DOHH2 (cell line): ENCODE data around the gene C20orf144.

Experiments used
- H3F3A ChIP-seq: fragments of 200-600 bp; sonication (generic), shearing (Covaris generic); 2 replicates; pipeline ENCODE4 v1.6.0; 2016; ENCODE audit warnings: antibody characterized with exemption, mild to moderate bottlenecking; ENCODE audit not compliant: control insufficient read depth, insufficient read depth
- H3K27ac ChIP-seq: fragments of 200-600 bp; sonication (generic); 2 replicates; pipeline ENCODE4 v1.5.1; 2014; ENCODE audit warnings: low read depth, mild to moderate bottlenecking, low read length, moderate library complexity
- H3K27me3 ChIP-seq: fragments of 200-600 bp; sonication (generic); 2 replicates; pipeline ENCODE4 v1.6.1; 2014; ENCODE audit warnings: mild to moderate bottlenecking, low read length, mixed read lengths; ENCODE audit not compliant: control insufficient read depth
- H3K36me3 ChIP-seq: fragments of 200-600 bp; sonication (generic); 2 replicates; pipeline ENCODE4 v1.6.1; 2014; ENCODE audit warnings: mild to moderate bottlenecking, low read length, moderate library complexity, mixed read lengths; ENCODE audit not compliant: control insufficient read depth
- H3K4me1 ChIP-seq: fragments of 200-600 bp; sonication (generic); 2 replicates; pipeline ENCODE4 v1.6.1; 2014; ENCODE audit warnings: mild to moderate bottlenecking, low read length, mixed read lengths; ENCODE audit not compliant: control insufficient read depth
- H3K4me2 ChIP-seq: fragments of 200-600 bp; sonication (generic); 2 replicates; pipeline ENCODE4 v1.6.0; 2014; ENCODE audit warnings: mild to moderate bottlenecking, low read length, moderate library complexity
- H3K4me3 ChIP-seq: fragments of 200-600 bp; sonication (generic); 2 replicates; pipeline ENCODE4 v1.5.1; 2014; ENCODE audit warnings: mild to moderate bottlenecking, low read length, mixed read lengths
- H3K79me2 ChIP-seq: fragments of 200-600 bp; sonication (generic); 2 replicates; pipeline ENCODE4 v1.6.1; 2014; ENCODE audit warnings: mild to moderate bottlenecking, low read length, mixed read lengths; ENCODE audit not compliant: control insufficient read depth
- H3K9me2 ChIP-seq: fragments of 200-600 bp; sonication (generic); replicated peaks from 2 replicates; pipeline ENCODE4 v1.6.1; 2014; ENCODE audit warnings: mild to moderate bottlenecking, low read length, mixed read lengths; ENCODE audit not compliant: control insufficient read depth
- H3K9me3 ChIP-seq: fragments of 200-600 bp; sonication (generic); 2 replicates; pipeline ENCODE4 v1.6.1; 2014; ENCODE audit warnings: antibody characterized with exemption, low read length, mixed read lengths; ENCODE audit not compliant: control insufficient read depth, insufficient read depth
- H4K20me1 ChIP-seq: fragments of 200-600 bp; sonication (generic); 2 replicates; pipeline ENCODE4 v1.6.0; 2014; ENCODE audit warnings: low read depth, mild to moderate bottlenecking, antibody characterized with exemption, low read length, moderate library complexity; ENCODE audit not compliant: control insufficient read depth, insufficient read depth
- CTCF ChIP-seq: fragments of 200-600 bp; sonication (generic); IDR thresholded peaks from one replicate; pipeline ENCODE4 v1.5.1; 2014; ENCODE audit warnings: antibody characterized with exemption, mild to moderate bottlenecking, low read depth, low read length; ENCODE audit not compliant: poor library complexity, severe bottlenecking
- EZH2phosphoT487 ChIP-seq: fragments of 200-600 bp; sonication (generic); IDR thresholded peaks from 2 replicates; pipeline ENCODE4 v1.6.1; 2017; ENCODE audit warnings: borderline replicate concordance, mild to moderate bottlenecking, antibody characterized with exemption, low read length, moderate library complexity, mixed read lengths

The C20orf144 gene

DNA sequence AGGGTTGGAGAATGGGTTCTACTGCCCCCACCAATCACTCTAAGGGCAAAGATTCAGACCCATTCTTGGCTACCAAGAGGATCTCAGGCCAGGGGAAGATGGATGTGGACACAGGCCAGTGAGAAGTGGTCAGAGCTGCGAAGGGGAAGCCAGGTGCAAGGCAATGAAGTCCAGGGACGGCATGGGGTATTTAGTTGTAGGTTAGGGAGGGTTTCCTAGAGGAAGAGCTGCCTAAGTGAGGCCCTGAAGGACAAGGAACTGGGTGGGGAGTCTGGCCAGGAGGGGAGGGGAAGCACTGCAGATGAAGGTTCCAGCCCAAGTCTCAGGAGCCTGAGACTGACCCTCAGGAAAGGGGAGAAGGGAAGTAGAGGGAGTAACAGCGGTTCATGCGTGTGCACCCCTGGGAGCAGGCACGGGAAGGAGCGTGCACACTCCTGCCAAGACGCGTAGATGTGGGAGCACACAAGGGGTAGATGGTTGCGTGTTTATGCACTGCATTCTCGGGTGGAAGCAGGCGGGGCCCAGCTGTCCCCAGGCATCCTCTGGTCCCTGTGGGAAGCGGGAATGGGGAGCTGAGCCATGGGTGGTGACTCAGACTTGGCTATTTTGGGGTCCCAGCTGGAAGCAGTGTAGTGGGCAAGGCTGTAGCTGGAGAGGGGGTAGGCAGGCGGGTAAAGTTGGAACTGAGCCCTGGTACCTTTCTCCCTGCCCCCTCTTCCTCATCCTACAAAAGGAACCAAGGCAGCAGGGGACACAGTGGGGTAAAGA lies 7.9 kb downstream of the C20orf144 start:
- Histone ChIP-seq H3K27me3 (no peaks in the 10 kb centered on the region), H3K79me2 (peaks cover 27% of the 10 kb centered on the region), H3K9me2 (no peaks in the 10 kb centered on the region), H3K4me2 (peak overlapping the region; percentile 3; the same call in 1 of the 2 replicates), H4K20me1 (peaks cover 2% of the 10 kb centered on the region; the same call in 1 of the 2 replicates), H3F3A (peaks cover 16% of the 10 kb centered on the region), H3K27ac (no peak overlapping the region), H3K4me1 (peaks cover 52% of the 10 kb centered on the region), H3K4me3 (no peak overlapping the region), H3K36me3 (peaks cover 20% of the 10 kb centered on the region), H3K9me3 (no peaks in the 10 kb centered on the region)
- no peak for TF ChIP-seq CTCF
- TF ChIP-seq EZH2phosphoT487, result no peak

GRCh38 chr20:33670715-33671499 lies 8.8 kb downstream of the C20orf144 start:
- Histone ChIP-seq H3K4me1 (peaks cover 58% of the 10 kb centered on the region), H3K36me3 (peaks cover 27% of the 10 kb centered on the region), H3K4me2 (no peak overlapping the region)

DNA sequence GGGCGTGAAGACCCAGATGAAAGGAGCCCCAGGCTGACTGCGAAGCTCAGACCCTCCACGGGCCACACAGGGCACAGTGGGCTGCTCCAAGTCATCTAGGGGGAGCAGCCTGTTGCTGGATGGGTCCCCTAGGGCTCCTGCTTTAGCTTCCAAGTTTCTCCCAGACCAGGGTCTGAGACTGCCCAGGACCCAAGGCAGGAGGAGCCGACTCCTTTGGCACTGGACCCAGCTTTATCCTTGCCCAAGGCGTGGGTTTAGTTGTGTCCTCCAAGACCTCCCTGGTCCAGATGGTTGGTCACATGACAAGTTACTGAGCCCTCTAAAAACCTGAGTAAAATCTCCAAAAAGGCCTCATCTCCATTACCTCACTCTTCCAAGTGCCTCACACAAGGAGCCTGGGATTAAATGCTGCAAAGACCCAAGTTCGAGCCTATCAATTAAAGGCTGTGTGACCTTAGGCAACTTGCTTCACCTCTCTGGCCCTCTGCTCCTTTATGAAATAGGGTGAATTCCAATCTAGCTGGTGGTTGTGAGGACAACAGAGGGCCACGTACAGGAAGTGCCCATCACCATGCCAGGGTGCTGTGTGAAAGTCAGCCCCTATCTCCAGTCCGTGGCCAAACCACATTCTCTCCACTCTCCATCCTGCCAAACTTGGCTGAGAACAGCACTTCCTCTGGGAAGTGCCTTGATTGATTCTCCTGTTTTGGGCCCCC lies 9.6 kb downstream of the C20orf144 start:
- peaks cover 54% of the 10 kb centered on the region for H3K4me1 ChIP-seq
- H3K9me2 ChIP-seq, result no peaks in the 10 kb centered on the region
- H3K36me3 ChIP-seq, result peaks cover 35% of the 10 kb centered on the region
- H3K4me3 ChIP-seq, result no peak overlapping the region
- H3F3A ChIP-seq, result peaks cover 24% of the 10 kb centered on the region
- TF ChIP-seq CTCF (no peak), EZH2phosphoT487 (no peak)
- H3K4me2 ChIP-seq, result no peak overlapping the region
- H3K27me3 ChIP-seq, result no peaks in the 10 kb centered on the region
- no peaks in the 10 kb centered on the region for H3K9me3 ChIP-seq
- peaks cover 4% of the 10 kb centered on the region; the same call in 1 of the 2 replicates for H4K20me1 ChIP-seq
- H3K27ac ChIP-seq, result no peak overlapping the region
- H3K79me2 ChIP-seq, result peaks cover 27% of the 10 kb centered on the region

More at GRCh38 chr20:33670715-33671499, 8.8 kb downstream of the C20orf144 start:
- Histone ChIP-seq H3K27me3 (no peaks in the 10 kb centered on the region), H3F3A (peaks cover 23% of the 10 kb centered on the region), H3K4me3 (no peak overlapping the region), H3K9me3 (no peaks in the 10 kb centered on the region), H3K79me2 (peaks cover 27% of the 10 kb centered on the region), H3K9me2 (no peaks in the 10 kb centered on the region), H4K20me1 (peaks cover 4% of the 10 kb centered on the region; the same call in 1 of the 2 replicates), H3K27ac (no peak overlapping the region)
- TF ChIP-seq EZH2phosphoT487 (no peak), CTCF (no peak)
